Measurements from ENCODE around the gene TNS3. TPM values are rescaled to one million over a fixed set of nuclear protein-coding genes. Genes with fewer than 3 reads are reported as not detected.

The TNS3 gene
- total and polyA plus RNA-seq, 2 donors (not counting 1 experiment from before 2014, with no cell fraction given) = 11.4 to 77.5 TPM

- Mint-ChIP-seq H3K27me3 (peaks cover 5% of the 10 kb centered on the region), H3K4me1 (peaks cover 25% of the 10 kb centered on the region), H3K4me3 (peak overlapping the region; percentile 88), H3K27ac (peak overlapping the region; percentile 73), H3K9me3 (ENCODE audit: insufficient read depth) (peaks cover 7% of the 10 kb centered on the region)
- peak overlapping the region; percentile 94 for H2AFZ ChIP-seq (ENCODE audit: insufficient read depth, low read depth, low read length, poor library complexity, severe bottlenecking)
- no peaks in the 10 kb centered on the region for H3K27me3 ChIP-seq (replicated peaks in 1 of 4; ENCODE audit: control extremely low read depth in 1 of 4, control insufficient read depth in 3 of 4, insufficient read depth in 4 of 4, low read length in 3 of 4)
- H3K36me3 ChIP-seq (replicated peaks in 1 of 2; ENCODE audit: control extremely low read depth in 1 of 2, control insufficient read depth in 1 of 2, extremely low read depth in 1 of 2, insufficient read depth in 2 of 2, low read length in 1 of 2) = no peaks in the 10 kb centered on the region
- peak; percentile 81 for DNase-seq
- H3K4me3 ChIP-seq (ENCODE audit: control extremely low read depth in 1 of 5, extremely low read depth in 1 of 5, insufficient read depth in 1 of 5, low read depth in 2 of 5, low read length in 4 of 5) = peak overlapping the region; percentile 5 to 65 (median 48)
- peak overlapping the region in 1 of 2 donors; percentile 45 for H3K27ac ChIP-seq (ENCODE audit: low read length in 2 of 2)
- H4K20me1 ChIP-seq (ENCODE audit: control insufficient read depth, insufficient read depth, low read length, poor library complexity, severe bottlenecking) = no peaks in the 10 kb centered on the region
- ATAC-seq (ENCODE audit: low read depth) = peak; percentile 85
- H3K9me3 ChIP-seq (ENCODE audit: control extremely low read depth in 1 of 3, control insufficient read depth in 2 of 3, insufficient read depth in 1 of 3, low read length in 2 of 3) = peaks cover 0 to 21% (median 0%) of the 10 kb centered on the region in 3 donors
- POLR2A ChIA-PET = no interaction called here
- 2% methylated on average over 61 of the region's 64 CpGs for WGBS (ENCODE audit: insufficient coverage)
- CTCF ChIA-PET = interaction anchor here (0.6 to 2.1 kb wide), 12 partner anchors 9 to 1340 kb away, joined by 3 to 27 read pairs (median 4); no protein-coding TSS in a partner anchor
- H3K4me1 ChIP-seq (ENCODE audit: control insufficient read depth in 2 of 2, insufficient read depth in 2 of 2, low read length in 2 of 2) = peaks cover 16 to 24% of the 10 kb centered on the region in 2 donors
- H3K9ac ChIP-seq (ENCODE audit: low read length) = peak overlapping the region; percentile 67
- H3K79me2 ChIP-seq (ENCODE audit: control insufficient read depth, insufficient read depth, low read length) = no peaks in the 10 kb centered on the region
- TF ChIP-seq CTCF (IDR thresholded peaks at IDR 0.05) = peak; percentile 87
- TF ChIP-seq EZH2 (IDR thresholded peaks at IDR 0.05; ENCODE audit: borderline replicate concordance, insufficient read depth, low read depth, low read length, poor library complexity, severe bottlenecking) = no peak
- intact Hi-C loops (cut with micrococcal nuclease) = loop anchor here (1.0 to 5.0 kb wide), 4 partner anchors 12 to 1337 kb away; partner anchors contain the start of gene UPP1
- peak overlapping the region; percentile 87 for H3K4me2 ChIP-seq (replicated peaks; ENCODE audit: low read depth, low read length, poor library complexity, severe bottlenecking)
Observed at GRCh38 chr7:47254081-47254977, 327.6 kb downstream of the TNS3 start.

Measured in B cell (primary cell).